GM21786 (cell line): Measurements from ENCODE around the gene TMEM59L.
"Not testable (repeated sequence)": the region's sequence is repeated elsewhere in the genome, so short reads cannot be mapped to it uniquely, and the experiment has no call there.

ENCODE experiments used
- ATAC-seq: cut with Tn5 transposase; IDR thresholded peaks from one replicate; pipeline ENCODE4 v1.9.1; 2021; ENCODE audit not compliant: unreplicated experiment

Gene TMEM59L

DNA sequence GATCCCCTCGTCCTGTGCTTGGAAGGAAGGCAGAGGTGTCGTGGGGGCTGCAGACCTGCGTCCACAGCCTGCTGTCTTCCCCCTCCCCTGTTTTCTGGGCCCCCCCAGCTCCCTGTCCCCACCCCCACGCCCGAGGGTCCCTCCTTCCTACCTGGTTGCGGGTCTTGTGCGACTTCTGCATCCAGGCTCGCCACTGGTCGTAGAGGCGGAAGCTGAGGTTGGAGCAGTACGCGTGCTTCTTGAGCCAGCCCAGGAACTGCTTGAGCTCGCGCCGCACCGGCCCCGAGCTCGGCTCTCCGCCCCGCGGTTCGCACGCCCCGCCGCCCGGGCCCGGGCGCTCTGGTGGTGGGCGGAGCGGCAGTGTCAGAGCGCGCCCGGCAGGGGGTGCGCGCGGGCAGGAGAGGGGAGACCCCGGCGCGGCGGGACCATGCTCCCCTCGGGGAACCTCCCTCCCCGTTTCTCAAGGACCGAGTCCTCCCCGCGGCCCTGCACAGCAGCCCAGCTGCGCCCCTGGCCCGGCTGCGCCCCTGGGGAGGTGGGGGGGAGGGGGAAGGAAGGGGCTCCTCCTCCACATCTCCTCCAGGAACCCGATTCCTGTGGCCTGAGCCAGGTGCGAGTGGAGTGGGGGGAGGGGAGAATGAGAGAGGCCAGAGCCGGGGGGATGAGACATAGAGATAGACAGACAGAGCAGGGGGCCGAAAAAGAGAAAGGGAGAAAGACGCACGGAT is 18.4 kb upstream of the TMEM59L start:
- no peak for ATAC-seq

- ATAC-seq, result no peak
Observed at GRCh38 chr19:18594824-18595373, 17.8 kb upstream of the TMEM59L start.

GRCh38 chr19:18595475-18595874 is 17.2 kb upstream of the TMEM59L start:
- ATAC-seq, result no peak

DNA sequence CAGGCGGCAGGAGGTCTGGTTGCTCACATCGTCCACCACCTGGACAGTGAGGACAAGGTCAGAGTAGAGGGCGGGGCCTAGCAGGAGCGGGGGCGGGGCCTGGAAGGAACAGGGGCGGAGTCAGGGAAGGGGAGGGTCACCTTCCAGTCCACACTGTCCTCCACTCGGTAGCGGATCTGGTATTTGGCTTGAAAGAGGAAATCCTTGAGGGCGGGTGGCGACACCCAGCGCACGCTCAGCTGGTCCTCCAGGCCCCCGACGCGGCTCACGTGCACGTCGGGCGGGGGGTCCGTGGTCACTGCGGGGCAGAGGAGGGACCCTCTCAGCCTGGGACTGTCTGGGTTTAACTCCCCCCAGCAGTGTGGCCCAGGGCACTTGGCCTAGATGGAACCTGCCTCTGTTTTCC is 15.9 kb upstream of the TMEM59L start:
- no peak for ATAC-seq

GRCh38 chr19:18597809-18598660 is 14.6 kb upstream of the TMEM59L start:
- no peak for ATAC-seq

DNA sequence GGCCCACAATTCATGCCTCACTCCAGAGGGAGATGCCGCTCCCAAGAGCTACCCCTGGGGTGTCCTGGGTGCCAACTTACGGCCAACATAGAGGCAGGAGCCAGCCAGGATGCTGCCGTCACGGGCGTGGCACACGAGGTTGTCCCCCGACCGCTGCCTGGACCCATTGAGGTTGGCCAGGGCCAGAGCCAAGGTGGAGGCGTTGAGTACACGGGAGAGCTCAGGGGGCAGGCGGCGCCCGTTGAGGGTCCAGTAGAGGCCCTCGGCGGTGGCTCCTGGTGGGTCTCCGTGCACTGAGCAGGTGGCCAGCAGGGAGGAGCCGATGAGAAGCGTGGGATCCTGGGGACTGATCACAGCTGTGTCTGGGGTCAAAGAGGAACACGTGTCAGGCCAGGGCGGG is 13.2 kb upstream of the TMEM59L start:
- ATAC-seq, result no peak

DNA sequence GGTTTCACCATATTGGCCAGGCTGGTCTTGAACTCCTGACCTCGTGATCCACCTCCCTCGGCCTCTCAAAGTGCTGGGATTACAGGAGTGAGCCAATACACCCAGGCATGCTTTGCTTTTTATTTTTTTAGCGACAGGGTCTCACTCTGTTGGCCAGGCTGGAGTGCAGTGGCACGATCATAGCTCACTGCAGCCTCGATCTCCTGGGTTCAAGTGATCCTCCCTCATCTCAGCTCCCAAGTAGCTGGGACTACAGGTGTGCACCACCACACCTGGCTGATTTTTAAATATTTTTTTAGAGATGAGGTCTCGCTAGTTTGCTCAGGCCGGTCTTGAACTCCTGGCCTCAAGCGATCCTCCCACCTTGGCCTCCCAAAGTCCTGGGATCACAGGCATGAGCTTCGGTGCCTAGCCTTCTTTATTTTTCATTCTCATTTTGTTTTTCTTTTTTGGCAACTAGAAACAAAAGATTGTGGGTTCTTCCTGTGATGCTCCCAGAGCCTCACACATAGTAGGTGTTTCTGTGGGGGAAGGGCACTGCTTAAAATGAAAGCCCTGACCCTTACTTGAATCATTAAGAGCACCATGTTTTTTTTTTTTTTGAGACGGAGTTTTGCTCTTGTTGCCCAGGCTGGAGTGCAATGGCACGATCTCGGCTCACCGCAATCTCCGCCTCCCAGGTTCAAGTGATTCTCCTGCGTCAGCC is 11.8 kb upstream of the TMEM59L start:
- not testable (repeated sequence) for ATAC-seq

- no peak for ATAC-seq
Observed at GRCh38 chr19:18601875-18602274, 10.8 kb upstream of the TMEM59L start.

DNA sequence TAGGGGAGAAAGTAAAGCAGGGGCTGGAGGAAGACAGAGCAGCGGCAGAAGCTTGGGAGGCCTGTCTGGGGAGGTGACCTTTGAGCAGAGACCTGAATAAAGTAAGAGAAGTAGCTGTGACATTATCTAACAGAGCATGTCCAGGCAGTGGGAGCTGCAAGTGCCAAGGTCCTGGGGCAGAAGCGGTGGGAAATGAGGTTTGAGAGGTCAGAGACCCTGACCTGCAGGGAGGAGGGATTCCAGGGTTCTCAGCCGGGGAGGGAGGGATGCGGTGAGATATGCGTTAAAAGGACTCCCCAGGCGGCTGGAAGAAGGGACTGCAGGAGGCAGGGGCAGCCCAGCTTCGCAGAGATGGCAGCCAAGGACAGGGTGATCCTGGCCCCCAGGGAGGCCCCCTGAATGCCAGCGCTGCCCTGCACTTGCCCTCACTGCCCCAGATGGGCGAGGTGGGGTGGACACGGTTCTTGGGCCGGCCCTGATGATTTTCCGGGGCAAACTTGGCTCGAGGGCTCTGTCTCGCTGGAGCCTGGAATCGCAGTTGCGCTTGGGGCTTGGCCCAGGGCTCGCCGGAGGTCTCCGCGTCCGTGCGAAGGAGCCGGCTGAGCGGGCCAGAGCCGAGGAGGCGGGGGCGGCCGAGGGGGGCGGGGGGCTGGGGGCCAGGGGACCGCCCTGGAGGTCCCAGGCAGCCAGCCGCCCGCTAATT is 9.3 kb upstream of the TMEM59L start:
- ATAC-seq, result no peak

DNA sequence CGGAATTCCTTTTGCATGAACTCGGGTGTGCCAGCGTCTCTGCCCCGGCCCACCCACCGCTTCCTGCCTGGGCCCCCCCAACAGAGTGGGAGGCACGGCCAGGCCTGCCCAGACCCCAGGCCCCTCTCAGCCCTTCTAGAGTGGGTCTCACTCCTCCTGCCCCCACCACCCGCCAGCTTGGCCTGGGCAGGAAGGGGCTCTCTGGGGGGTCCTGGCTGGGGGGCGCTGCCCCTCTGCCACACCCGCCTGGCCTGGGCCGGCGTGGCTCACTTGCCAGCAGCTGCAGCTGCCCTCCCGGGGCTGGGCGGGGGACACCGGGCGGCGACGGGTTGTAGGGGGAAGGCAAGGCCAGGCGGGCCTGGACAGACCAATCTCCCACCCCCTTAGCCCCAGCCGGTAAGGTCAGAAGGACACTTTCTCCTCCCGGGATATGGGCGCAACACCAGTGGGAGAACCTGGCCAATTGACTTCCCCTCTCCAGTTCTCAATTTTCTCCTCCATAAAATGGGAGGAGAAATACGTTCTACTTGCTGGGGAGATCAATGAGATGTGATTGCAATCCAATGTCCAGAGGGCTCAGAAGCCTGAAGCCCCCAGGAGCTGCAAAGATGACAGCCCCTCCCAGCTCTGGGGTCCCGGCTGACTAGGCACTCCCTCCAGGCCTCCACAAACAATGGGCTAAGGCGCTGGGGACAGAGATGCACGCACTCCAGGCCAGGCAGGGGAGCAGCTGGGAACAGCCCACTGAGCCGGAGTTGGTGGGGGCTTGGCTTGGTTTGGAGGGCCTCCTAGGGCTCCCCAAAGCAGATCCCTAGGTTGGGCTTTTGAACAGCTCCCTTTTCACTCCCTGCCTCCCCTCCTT is 8.5 kb upstream of the TMEM59L start:
- no peak for ATAC-seq

DNA sequence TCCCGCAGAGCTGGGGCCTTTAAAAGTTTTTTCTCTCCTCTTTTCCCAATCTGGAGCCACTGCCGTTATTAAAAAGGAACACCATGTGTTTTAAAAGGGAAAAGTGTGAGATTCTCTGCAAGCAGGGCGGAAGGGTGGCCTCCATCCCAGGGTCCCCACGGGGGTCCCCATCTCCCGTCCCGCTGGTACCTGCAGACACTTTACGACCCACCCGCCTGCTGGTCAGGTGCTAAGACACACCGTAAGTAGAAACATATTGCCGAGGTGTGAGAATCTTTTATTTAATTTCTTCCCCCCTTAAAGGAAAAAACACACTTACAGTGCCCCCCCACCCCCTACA is 7.9 kb upstream of the TMEM59L start:
- ATAC-seq, result no peak

- no peak for ATAC-seq
Observed at GRCh38 chr19:18605196-18605545, 7.5 kb upstream of the TMEM59L start.

DNA sequence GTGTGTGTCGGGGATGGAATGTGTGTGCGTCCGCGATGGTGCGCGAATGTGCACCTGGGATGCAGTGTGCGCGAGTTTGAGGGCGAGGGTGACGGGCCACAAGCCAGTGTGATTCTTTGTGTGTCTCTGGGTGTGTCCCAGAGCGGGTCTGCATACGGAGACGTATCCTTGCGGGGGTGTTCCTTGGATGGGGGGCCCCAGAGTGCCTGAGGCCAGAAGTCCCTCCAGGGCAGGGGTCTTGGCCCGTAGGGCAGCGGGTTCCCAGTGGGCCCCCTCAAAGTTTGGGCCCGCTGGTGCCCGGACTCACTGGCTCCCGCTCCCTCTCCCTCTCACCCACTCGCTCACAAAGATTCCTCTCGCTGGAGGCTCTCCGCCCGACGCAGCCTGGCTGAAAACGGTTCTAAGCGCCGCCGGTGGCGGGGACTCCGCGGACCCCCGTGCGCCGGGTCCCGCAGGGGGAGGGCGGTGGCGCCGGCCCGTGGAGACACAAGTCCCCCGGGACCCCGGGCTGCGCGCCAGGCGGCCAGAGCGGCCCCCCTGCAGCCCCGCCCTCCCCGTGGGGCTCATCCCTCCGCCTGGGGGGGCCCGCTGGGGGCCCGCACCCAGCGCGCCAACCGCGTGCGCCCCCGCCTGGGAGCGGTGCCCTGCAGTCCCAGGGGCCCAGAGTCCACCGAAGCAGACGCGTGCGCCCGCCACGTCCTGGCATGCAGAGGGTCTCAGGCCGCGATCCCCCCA is 7.0 kb upstream of the TMEM59L start:
- no peak for ATAC-seq

DNA sequence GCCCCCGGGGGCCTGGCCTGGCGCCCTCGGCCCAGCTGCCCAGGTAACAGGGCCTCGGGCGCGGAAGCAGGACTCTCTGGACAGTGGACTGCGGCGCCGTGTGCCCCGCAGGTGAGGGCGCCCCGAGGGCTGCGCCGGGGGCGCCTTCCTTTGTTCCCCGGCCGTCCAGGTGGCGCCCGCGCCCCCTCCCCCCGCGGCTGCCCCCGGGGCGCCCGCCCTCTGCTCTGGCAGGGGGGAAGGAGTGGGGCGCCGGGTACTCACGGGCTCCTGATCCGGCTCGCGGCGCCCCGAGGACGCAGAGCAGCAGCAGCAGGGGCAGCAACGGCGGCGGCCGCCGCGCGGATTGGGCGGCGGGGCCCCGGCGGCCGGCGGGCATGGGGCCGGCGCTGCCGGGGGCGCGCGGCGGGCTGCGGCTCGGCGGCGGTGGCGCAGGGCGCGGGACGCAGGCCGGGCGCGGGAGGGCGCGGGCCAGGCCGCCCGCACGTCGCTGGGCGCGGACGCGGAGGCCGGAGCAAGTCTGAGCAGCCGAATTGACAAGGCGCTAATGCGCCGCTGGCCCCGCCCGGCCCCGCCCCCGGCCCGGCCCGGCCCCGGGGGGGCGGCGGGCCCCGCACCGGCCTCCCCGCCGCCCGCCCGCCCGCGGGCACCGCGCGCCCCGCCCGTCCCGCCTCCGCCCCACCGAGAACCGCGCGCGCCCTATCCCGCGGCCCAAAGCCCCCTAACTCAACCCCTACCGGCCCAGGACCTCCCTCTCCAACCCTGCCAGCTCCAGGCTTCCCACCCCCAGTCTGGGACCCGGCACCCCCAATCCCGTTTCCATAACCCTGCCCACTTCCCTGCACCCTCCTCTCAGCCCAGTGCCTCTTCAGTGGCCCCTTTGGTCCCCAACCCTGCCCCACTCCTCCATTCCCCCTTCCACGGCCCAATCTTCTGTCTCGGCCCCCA is 6.1 kb upstream of the TMEM59L start, which contains the start of gene CRLF1:
CRLF1 (minus strand) TSS at position 519 of the 945 bp plus-strand sequence; CDS start at position 376, 143 bp downstream.
- ATAC-seq, result no peak

GRCh38 chr19:18607226-18608101 is 5.2 kb upstream of the TMEM59L start:
- no peak for ATAC-seq

DNA sequence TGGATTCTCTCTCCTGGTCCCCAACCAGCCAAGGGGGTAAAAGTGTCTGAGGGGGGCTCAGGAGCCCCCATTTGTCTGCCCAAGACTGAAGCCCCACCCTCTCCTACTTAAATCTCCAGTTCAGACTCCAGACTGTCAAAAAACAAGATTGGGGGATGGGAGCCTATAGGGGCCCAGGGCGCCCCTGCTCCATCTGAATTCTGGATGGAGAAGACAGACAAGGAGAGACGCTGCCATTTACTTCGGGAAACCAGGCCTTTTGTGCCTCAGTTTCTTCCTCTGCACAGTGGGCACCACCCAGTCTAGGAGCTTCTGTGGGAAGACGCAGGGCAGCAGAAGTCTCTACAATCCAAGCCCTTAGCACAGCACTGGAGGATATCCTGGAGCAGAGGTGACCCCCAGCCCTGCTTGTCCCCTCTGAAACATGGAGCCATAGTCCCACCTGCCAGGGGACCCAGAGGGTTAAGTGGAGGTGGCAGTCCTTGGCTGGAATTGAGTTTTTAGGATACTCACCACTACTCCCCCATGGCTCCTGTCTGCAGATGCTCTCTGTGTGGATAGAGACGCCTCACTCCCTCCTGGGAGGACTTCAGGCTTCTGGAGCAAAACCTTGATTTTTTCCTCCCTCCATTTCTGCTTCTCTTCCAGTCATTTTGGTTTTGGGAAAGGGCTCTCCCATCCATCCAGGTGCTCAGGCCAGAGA is 4.4 kb upstream of the TMEM59L start:
- ATAC-seq, result no peak
